GM18861 (cell line): ENCODE measurements around the gene MMP19.
"Not testable (repeated sequence)": the region's sequence is repeated elsewhere in the genome, so short reads cannot be mapped to it uniquely, and the experiment has no call there.

Source experiments
- ATAC-seq: cut with Tn5 transposase; IDR thresholded peaks from one replicate; pipeline ENCODE4 v1.9.1; 2021; ENCODE audit not compliant: unreplicated experiment

The MMP19 gene

GRCh38 chr12:55844961-55845360 is 2.2 kb upstream of the MMP19 start:
- no peak for ATAC-seq

- ATAC-seq: no peak
Observed at GRCh38 chr12:55843431-55843830, 695 bp upstream of the MMP19 start.

DNA sequence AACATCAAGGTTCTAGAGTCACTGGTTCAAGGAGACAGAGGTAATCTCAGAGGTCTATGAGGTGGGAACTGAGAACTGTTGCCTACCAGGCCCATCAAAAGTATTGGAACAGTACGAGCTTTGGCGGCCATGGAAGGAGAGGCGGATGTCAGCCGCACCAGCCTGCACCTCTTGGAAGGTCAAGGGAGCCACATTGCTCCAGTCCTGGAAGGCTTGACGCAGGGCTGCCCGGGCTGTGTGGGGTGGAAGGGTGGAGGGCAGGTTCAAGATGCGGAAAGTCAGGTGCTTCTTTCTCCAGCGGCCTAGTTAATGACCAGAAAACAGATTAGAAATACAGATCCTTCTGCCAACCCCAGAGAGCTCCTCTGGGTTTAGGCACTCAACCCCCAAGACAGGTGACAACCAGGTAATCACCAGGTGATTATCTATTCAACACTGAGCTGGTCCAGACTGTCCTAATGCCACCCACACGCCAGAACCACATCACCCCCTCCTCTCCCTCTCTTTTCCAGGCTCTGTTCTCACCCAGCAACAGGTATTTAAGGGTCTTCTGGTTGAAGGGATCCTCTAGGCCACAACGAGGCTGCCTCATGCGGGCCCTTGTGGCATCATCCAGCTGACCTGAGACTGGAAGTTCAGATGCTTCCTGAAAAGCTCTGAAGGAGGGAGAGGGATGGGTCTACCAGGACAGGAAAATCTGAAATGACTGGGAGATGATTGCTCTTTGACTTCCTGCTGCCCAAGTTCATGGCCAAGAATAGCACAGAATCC is 2.0 kb downstream of the MMP19 start:
- ATAC-seq: no peak

DNA sequence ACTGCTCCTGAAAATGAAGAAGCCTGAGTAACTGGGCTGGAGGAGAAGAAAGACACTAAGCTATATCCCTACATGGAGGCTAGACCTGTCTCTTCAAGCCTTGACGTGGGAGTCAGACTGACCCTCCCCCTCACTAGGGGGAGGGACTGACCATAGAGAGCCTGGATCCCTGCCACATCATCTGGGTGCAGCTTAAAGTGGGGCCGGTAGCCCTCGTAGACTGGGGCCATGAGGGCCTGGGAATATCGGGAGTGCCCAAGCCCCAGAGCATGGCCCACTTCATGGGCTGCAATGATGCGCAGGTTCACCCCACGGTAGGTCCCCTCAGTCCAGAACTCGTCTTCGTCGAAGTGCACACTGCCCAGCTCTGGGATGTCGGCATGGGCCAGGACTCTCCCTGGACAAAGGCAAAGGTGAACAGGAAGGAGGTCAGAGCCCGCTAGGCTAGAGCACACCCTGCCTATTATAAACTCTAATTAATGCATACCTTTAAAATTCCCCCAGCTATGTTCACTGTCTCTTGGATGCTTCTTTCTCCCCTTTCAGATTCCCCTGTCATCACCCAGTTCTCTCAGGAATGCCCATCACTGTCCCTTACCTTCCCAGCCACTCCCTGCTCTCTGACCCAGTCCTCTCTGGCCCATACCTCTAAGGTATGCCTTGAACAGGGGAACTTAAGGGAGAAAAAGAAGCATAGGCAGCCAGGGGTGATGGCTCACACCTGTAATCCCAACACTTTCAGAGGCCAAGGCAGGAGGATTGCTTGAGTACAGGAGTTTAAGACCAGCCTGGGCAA is 3.2 kb downstream of the MMP19 start:
- ATAC-seq: no peak

DNA sequence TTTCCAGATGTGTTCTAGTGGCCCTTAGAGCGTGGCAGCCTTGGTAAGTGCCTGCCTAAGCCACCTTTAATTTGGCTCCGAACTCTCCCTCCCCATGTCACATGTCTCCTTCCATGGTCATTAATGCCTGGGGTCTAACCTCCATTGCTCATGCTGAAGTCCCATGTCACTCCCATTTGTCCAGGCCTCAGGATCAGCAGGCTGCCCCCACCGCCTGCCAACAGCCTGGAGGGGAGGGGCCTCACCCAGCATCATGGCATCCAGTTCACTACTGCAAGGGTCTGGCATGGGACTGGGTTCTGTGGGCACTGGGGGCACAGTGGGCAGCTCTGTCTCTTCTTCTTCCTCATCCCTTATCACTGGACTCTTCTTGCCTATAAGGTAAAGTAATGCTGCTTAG is 4.4 kb downstream of the MMP19 start:
- no peak for ATAC-seq

GRCh38 chr12:55834400-55834799 is 8.3 kb downstream of the MMP19 start:
- not testable (repeated sequence) for ATAC-seq

DNA sequence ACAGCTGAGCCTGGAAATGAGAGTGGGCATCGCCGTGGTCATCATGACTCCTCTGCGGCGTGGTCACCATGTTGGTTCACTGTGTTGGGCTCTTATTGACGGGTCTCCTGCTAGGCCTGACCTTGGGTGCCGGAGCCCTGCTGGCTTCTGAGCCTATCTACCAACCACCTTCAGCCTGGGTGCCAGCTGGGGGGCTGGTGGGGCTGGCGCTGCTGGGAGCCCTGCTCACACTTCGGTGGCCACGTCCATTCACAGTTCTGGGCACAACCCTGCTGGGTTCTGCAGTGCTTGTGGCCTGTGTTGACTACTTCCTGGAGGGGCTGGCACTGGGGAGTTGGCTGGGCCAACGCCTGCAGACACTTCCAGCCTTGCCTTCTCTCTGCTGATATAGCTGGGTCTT is 9.7 kb downstream of the MMP19 start:
- ATAC-seq: no peak

DNA sequence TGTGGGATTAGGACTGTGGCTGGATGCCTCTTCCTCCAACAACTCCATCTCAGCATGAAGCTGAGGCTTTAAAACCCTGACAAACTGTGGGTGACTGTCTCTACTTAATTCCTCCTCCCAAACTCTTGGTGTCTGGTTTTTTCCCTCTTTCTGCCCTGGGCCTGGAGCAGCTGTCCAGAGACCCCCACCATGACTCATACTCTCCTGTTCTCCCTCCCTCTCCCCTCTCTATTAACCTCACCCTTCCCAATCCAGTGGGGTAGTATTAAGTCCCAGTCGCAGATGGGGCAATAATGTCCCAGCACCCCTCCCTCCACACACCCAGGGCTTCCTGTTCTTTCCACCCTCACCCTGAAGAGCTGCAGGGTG is 11.3 kb downstream of the MMP19 start:
- no peak for ATAC-seq

DNA sequence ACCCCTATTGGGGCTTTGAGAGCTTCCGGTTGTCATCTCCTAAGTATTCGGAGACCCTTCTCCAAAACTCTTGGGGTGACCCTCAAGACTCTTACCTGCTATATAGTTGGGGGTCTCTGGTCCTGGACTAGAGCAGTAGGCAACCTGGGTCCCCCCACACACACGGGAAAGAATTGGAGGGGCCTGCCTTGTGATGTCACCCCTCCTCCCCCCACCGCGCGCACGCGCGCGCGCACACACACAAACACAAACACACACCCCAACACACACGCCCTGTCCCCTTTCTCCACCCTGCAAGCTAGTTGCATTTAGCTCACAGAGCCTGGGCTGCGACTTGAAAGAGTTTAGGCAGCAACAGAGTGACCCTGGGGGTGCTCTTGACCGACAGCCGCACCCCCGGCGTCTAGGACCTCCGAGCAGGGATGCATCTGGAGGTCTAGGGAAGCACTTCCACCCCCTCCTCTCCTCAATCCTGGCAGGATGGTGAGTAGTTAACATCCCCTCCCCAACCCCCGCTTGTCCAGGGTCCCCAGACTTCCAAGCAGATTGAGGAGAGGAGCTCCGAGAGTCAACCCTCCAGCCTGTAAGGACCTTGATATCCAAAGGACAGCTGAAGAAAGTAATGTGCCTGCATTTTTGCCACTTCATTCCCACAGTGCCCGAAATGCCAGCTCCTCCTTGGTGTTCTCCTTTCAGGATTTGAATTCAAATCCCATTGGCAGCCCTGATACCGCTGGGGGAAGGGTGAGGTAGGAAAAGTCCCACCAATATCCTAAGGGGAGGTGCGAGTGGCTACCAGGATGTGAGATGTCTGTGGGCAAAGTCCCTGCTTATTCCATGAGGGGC is 11.9 kb downstream of the MMP19 start:
- no peak for ATAC-seq

GRCh38 chr12:55829967-55830600 is 12.7 kb downstream of the MMP19 start:
- no peak for ATAC-seq

- no peak for ATAC-seq
Observed at GRCh38 chr12:55828357-55828756, 14.4 kb downstream of the MMP19 start.

GRCh38 chr12:55827806-55828205 is 14.9 kb downstream of the MMP19 start:
- ATAC-seq: no peak

DNA sequence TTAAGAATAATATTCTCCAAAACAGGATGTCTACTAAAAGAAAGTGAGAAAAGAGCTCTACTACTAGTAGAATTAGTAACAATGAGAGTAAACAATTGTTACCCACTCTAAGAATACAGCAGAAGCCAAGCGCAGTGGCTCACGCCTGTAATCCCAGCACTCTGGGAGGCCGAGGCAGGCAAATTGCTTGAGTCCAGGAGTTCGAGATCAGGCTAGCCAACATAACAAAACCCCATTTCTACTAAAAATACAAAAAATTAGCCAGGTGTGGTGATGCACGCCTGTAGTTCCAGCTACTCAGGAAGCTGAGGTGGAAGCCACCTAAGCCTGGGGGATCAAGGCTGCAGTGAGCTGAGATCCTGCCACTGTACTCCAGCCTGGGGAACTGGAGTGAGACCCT is 18.0 kb downstream of the MMP19 start:
- no peak for ATAC-seq

DNA sequence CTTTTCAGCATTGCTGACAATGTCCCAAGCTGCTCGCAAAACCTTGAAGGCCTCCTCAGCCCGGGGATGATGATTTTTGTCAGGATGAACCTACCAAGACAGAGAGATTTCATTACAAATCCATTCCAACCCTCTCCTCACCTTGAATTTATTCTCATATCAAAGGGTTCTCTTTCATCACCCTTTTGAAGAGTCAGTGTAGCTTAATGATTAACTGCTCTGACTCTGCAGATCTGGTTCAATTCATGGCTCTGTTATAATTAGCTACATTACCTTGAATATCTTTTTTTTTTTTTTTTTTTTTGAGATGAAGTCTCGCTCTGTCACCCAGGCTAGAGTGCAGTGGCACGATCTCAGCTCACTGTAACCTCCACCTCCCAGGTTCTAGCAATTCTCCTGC is 19.3 kb downstream of the MMP19 start:
- no peak for ATAC-seq

DNA sequence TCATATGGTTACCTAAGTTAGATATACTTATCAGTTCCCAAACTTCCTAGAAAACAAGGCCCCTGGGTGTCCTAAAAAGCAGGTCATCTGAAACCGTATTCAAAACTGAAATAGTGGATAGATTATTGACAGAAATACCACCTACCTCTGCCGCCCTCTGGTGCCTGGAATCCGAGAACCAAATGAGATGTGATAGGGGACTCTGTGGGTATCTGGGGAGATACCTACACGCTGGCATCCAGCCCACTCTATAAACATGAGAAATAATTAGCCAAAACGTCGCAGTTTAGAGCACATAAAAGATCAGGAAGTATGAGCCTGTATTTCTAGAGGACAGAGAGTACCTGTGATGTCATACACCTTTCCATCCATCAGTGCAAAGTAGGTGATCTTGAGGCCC is 20.5 kb downstream of the MMP19 start:
- ATAC-seq: no peak

- ATAC-seq: no peak
Observed at GRCh38 chr12:55820679-55821078, 22.1 kb downstream of the MMP19 start.

DNA sequence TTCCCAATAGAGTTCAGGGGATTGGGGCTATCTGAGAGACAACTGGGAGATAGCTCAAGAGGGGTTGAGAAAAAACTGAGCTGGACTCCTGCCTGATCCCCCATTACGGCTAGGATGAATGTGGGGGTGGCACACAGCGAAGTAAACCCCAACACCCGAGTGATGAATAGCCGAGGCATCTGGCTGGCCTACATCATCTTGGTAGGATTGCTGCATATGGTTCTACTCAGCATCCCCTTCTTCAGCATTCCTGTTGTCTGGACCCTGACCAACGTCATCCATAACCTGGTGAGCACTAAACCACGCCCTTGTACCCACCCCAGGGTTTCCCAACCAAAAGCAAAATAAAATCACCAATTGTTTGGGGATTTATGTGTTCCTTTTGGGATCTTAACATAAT is 23.9 kb downstream of the MMP19 start:
- no peak for ATAC-seq

GRCh38 chr12:55818140-55818728 is 24.5 kb downstream of the MMP19 start:
- no peak for ATAC-seq

- ATAC-seq: peak; percentile 95
Observed at GRCh38 chr12:55817345-55818139, 25.2 kb downstream of the MMP19 start, which contains the start of the genes ORMDL2 and SARNP. ORMDL2 (plus strand) TSS chr12:55818041; CDS start chr12:55819000, 959 bp downstream. SARNP (minus strand) TSS chr12:55817724; CDS start chr12:55817701, 23 bp downstream.

DNA sequence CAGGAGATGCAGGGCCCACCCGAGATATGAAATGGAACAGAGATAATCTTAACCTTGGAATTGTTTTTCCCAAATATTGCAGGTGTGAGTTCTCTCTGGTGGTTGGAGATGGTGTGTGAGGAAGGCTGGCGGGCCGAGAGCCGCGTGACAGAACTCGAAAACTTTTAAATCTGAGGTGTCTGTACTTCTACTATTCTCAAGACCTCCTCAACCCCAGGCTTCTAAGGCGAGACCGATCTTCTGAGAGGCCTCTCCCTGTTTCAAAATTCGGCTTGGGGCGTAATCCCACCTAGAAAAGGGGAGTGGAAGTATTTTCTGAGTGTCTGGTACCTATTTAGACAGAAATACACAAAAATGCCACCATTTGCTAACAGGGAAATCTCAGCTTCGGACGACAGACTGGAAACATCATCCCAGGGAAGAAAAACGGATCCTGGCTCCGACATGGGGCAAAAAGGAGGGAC is 25.8 kb downstream of the MMP19 start:
- no peak for ATAC-seq
